LNCAP (cell line): ENCODE data around the gene DEAF1.

Experiments used
- CTCF ChIP-seq: fragments of 450-650 bp; IDR thresholded peaks from 2 replicates; pipeline ENCODE4 v1.5.1; 2017; ENCODE audit warnings: mild to moderate bottlenecking

DEAF1 gene

GRCh38 chr11:612201-612960 is 82.6 kb downstream of the DEAF1 start:
- no peak for TF ChIP-seq CTCF

- no peak for TF ChIP-seq CTCF
Measured at GRCh38 chr11:611001-611996, 83.7 kb downstream of the DEAF1 start.

- no peak for TF ChIP-seq CTCF
Measured at GRCh38 chr11:610146-610801, 84.7 kb downstream of the DEAF1 start.

GRCh38 chr11:609341-609811 is 85.6 kb downstream of the DEAF1 start:
- no peak for TF ChIP-seq CTCF

- no peak for TF ChIP-seq CTCF
Measured at GRCh38 chr11:608791-609251, 86.2 kb downstream of the DEAF1 start.

- TF ChIP-seq CTCF: no peak
Measured at GRCh38 chr11:607971-608659, 86.9 kb downstream of the DEAF1 start.
